Ascending aorta (tissue), 2 donors: ENCODE results near the gene AHCY. TPM values are rescaled to one million over a fixed set of nuclear protein-coding genes. Genes with fewer than 3 reads are reported as not detected.

ENCODE experiments used
- DNase-seq, 2 donors: peaks; one replicate each; pipeline ENCODE4 v3.0.0-alpha.2; 2019; ENCODE audit warnings: low spot score in 2 of 2
- H3K27ac ChIP-seq, 2 donors: fragments of 200-600 bp; sonication (generic); one replicate each; pipeline ENCODE4 v1.5.1; 2016 to 2017; ENCODE audit warnings: mild to moderate bottlenecking in 1 of 2
- H3K27me3 ChIP-seq: fragments of 200-600 bp; sonication (generic); one replicate; pipeline ENCODE4 v1.5.1; 2017
- H3K36me3 ChIP-seq, 2 donors: fragments of 200-600 bp; sonication (generic); one replicate each; pipeline ENCODE4 v1.5.1; 2016
- H3K4me1 ChIP-seq, 2 donors: fragments of 200-600 bp; sonication (generic); one replicate each; pipeline ENCODE4 v1.5.1; 2016 to 2017; ENCODE audit warnings: mild to moderate bottlenecking in 1 of 2
- H3K4me3 ChIP-seq, 2 donors: fragments of 200-600 bp; sonication (generic); one replicate each; pipeline ENCODE4 v1.5.1; 2016 to 2017; ENCODE audit warnings: mild to moderate bottlenecking in 1 of 2
- H3K9me3 ChIP-seq, 2 donors: fragments of 200-600 bp; sonication (generic); one replicate each; pipeline ENCODE4 v1.5.1; 2016
- CTCF ChIP-seq, 3 experiments: fragments of 200-600 bp in 2 of 3; fragments of 450-650 bp in 1 of 3; sonication (generic) in 2 of 3; IDR thresholded peaks; one replicate each; pipeline ENCODE4 v1.5.1; 2016 to 2019; ENCODE audit warnings: antibody characterized with exemption in 3 of 3, mild to moderate bottlenecking in 1 of 3, moderate library complexity in 1 of 3
- intact Hi-C: fragments of 100-400 bp; cut with DNase I; formaldehyde crosslinking; loops from one replicate; pipeline ENCODE4 v1.15.1; 2023
- total RNA-seq: library from RNA; depleted of rRNA; stranded (reverse); fragments of >200 nt; gene quantifications from one replicate; pipeline ENCODE4 v1.1.0, GENCODE V29; 2016

Gene AHCY
- total RNA-seq, 1 donor from 2014 or later = 93.8 TPM

- TF ChIP-seq CTCF (IDR thresholded peaks at IDR 0.05) = no peak
- no peak for DNase-seq
- intact Hi-C loops = no loop called here
Observed at GRCh38 chr20:34240693-34241615, 62.2 kb downstream of the AHCY start, which contains the start of gene ASIP. ASIP (plus strand) TSS chr20:34241423; CDS start chr20:34260375, 18,952 bp downstream.

GRCh38 chr20:34240121-34240520 lies 63.0 kb downstream of the AHCY start:
- peaks cover 0 to 13% of the 10 kb centered on the region in 2 donors for H3K9me3 ChIP-seq
- DNase-seq = no peak
- TF ChIP-seq CTCF (IDR thresholded peaks at IDR 0.05) = no peak
- H3K27me3 ChIP-seq = no peaks in the 10 kb centered on the region
- H3K27ac ChIP-seq = no peak overlapping the region
- no peaks in the 10 kb centered on the region for H3K4me1 ChIP-seq
- intact Hi-C loops = no loop called here
- H3K4me3 ChIP-seq = no peak overlapping the region
- no peaks in the 10 kb centered on the region for H3K36me3 ChIP-seq

More at GRCh38 chr20:34240693-34241615, 62.2 kb downstream of the AHCY start, which contains the start of gene ASIP:
- Histone ChIP-seq H3K27me3 (no peaks in the 10 kb centered on the region), H3K4me1 (no peaks in the 10 kb centered on the region), H3K27ac (no peak within 1 kb of the TSS), H3K4me3 (no peak within 1 kb of the TSS), H3K9me3 (peaks cover 0 to 13% of the 10 kb centered on the region in 2 donors), H3K36me3 (no peaks in the 10 kb centered on the region)

GRCh38 chr20:34237942-34238341 lies 65.2 kb downstream of the AHCY start:
- no peak overlapping the region for H3K4me3 ChIP-seq
- no peak overlapping the region for H3K27ac ChIP-seq
- no peaks in the 10 kb centered on the region for H3K4me1 ChIP-seq
- H3K9me3 ChIP-seq = peaks cover 0 to 13% of the 10 kb centered on the region in 2 donors
- DNase-seq = no peak
- H3K27me3 ChIP-seq = no peaks in the 10 kb centered on the region
- TF ChIP-seq CTCF (IDR thresholded peaks at IDR 0.05) = no peak
- intact Hi-C loops = no loop called here
- H3K36me3 ChIP-seq = no peaks in the 10 kb centered on the region

GRCh38 chr20:34235875-34236274 lies 67.3 kb downstream of the AHCY start:
- no peaks in the 10 kb centered on the region for H3K4me1 ChIP-seq
- no peaks in the 10 kb centered on the region for H3K36me3 ChIP-seq
- intact Hi-C loops = no loop called here
- no peak overlapping the region for H3K27ac ChIP-seq
- no peak for DNase-seq
- H3K9me3 ChIP-seq = peaks cover 0 to 13% of the 10 kb centered on the region in 2 donors
- no peak overlapping the region for H3K4me3 ChIP-seq
- no peak for TF ChIP-seq CTCF (IDR thresholded peaks at IDR 0.05)
- H3K27me3 ChIP-seq = no peaks in the 10 kb centered on the region

- Histone ChIP-seq H3K36me3 (no peaks in the 10 kb centered on the region), H3K4me3 (no peak overlapping the region), H3K27me3 (no peaks in the 10 kb centered on the region), H3K27ac (no peak overlapping the region), H3K4me1 (no peaks in the 10 kb centered on the region), H3K9me3 (peaks cover 0 to 13% of the 10 kb centered on the region in 2 donors)
- intact Hi-C loops = no loop called here
- no peak for TF ChIP-seq CTCF (IDR thresholded peaks at IDR 0.05)
- no peak for DNase-seq
Observed at GRCh38 chr20:34233687-34234086, 69.5 kb downstream of the AHCY start.
